Breast epithelium (tissue), 4 donors: ENCODE data around the gene NAA38. TPM values are rescaled to one million over a fixed set of nuclear protein-coding genes. Genes with fewer than 3 reads are reported as not detected.

Source experiments
- DNase-seq, 2 donors: peaks; one replicate each; pipeline ENCODE4 v3.0.0-alpha.2; 2019; ENCODE audit warnings: low spot score in 2 of 2
- H3K27ac ChIP-seq, 2 donors: fragments of 200-600 bp; sonication (generic) in 1 of 2; one replicate each; pipeline ENCODE4 v1.5.1; 2016 to 2019; ENCODE audit warnings: mild to moderate bottlenecking in 1 of 2
- H3K27me3 ChIP-seq, 2 donors: fragments of 200-600 bp; sonication (generic) in 1 of 2; one replicate each; pipeline versions ENCODE4 v1.5.1 to v1.6.0; 2017 to 2019; ENCODE audit warnings: control low read depth in 1 of 2, mild to moderate bottlenecking in 1 of 2
- H3K36me3 ChIP-seq: fragments of 200-600 bp; one replicate; pipeline ENCODE4 v1.5.1; 2019
- H3K4me1 ChIP-seq, 2 donors: fragments of 200-600 bp; sonication (generic); one replicate each; pipeline ENCODE4 v1.5.1; 2016 to 2019; ENCODE audit warnings: control low read depth in 1 of 2
- H3K4me3 ChIP-seq, 3 donors: fragments of 200-600 bp; sonication (generic); 1 replicate in 2 of 3; 2 replicates in 1 of 3; pipeline ENCODE4 v1.5.1; 2016 to 2019; ENCODE audit warnings: mild to moderate bottlenecking in 3 of 3, moderate library complexity in 2 of 3
- H3K9me3 ChIP-seq, 2 donors: fragments of 200-600 bp; sonication (generic) in 1 of 2; one replicate each; pipeline ENCODE4 v1.5.1; 2016 to 2019; ENCODE audit warnings: control low read depth in 1 of 2
- POLR2A ChIP-seq: fragments of 450-650 bp; IDR thresholded peaks from one replicate; pipeline ENCODE4 v1.6.1; 2016; ENCODE audit warnings: antibody characterized with exemption, mild to moderate bottlenecking, moderate library complexity
- POLR2AphosphoS5 ChIP-seq, 3 donors: sonication (generic); formaldehyde crosslinking; IDR thresholded peaks; one replicate each; pipeline ENCODE4 v1.6.1; 2017; ENCODE audit warnings: antibody characterized with exemption in 3 of 3
- intact Hi-C: fragments of 100-400 bp; cut with DNase I; formaldehyde crosslinking; loops from one replicate; pipeline ENCODE4 v1.15.1; 2023; ENCODE audit warnings: low total_unique reads
- total RNA-seq, 3 donors: library from RNA; depleted of rRNA; stranded (reverse); fragments of >200 nt; gene quantifications; one replicate each; pipeline ENCODE4 v1.1.0, GENCODE V29; 2016
- TF ChIP-seq, protein P1 (sequence below), 3 donors: fragments of 450-650 bp; IDR thresholded peaks; one replicate each; pipeline ENCODE4 v1.5.1; 2016 to 2017; ENCODE audit warnings: antibody characterized with exemption in 3 of 3, mild to moderate bottlenecking in 3 of 3, moderate library complexity in 3 of 3

NAA38 gene
- total RNA-seq, 3 donors from 2014 or later, result 84.7 to 92.4 (median 89.9) TPM

DNA sequence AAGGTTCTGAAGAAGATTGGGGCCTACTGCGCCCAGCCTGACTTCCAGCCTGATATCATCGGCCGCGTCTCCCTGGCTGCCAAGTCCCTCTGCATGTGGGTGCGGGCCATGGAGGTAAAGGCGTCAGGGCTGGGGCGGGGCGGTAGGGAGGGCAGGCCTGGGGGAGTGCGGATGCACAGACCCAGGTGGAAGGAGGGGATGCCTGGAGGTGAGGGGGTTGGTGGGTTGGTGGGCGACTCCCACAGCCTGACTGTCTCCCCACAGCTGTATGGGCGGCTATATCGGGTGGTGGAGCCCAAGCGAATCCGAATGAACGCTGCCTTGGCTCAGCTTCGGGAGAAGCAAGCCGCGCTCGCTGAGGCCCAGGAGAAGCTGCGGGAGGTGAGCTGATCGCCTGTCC lies 50.2 kb downstream of the NAA38 start:
- Histone ChIP-seq H3K4me1 (no peaks in the 10 kb centered on the region), H3K36me3 (no peaks in the 10 kb centered on the region), H3K4me3 (no peak overlapping the region), H3K27ac (no peak overlapping the region), H3K9me3 (no peaks in the 10 kb centered on the region), H3K27me3 (no peaks in the 10 kb centered on the region)
- DNase-seq, result no peak
- no peak for TF ChIP-seq POLR2AphosphoS5 (IDR thresholded peaks at IDR 0.05)
- TF ChIP-seq, protein P1, sequence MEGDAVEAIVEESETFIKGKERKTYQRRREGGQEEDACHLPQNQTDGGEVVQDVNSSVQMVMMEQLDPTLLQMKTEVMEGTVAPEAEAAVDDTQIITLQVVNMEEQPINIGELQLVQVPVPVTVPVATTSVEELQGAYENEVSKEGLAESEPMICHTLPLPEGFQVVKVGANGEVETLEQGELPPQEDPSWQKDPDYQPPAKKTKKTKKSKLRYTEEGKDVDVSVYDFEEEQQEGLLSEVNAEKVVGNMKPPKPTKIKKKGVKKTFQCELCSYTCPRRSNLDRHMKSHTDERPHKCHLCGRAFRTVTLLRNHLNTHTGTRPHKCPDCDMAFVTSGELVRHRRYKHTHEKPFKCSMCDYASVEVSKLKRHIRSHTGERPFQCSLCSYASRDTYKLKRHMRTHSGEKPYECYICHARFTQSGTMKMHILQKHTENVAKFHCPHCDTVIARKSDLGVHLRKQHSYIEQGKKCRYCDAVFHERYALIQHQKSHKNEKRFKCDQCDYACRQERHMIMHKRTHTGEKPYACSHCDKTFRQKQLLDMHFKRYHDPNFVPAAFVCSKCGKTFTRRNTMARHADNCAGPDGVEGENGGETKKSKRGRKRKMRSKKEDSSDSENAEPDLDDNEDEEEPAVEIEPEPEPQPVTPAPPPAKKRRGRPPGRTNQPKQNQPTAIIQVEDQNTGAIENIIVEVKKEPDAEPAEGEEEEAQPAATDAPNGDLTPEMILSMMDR (IDR thresholded peaks at IDR 0.05), result no peak
- TF ChIP-seq POLR2A, result no peak
- intact Hi-C loops, result loop anchor here (1.0 kb wide), 1 partner anchor 48 kb away; the partner anchor contains the start of gene TMEM88

Other genes starting within 250 kb of the NAA38 start
- gene FXR2, start 242.7 kb downstream of the NAA38 start, total RNA-seq, result 10 to 100 TPM; 22.8 to 33.9 (median 25.6) TPM
- gene SAT2, start 229.7 kb downstream of the NAA38 start, total RNA-seq, result 10 to 100 TPM; 52.5 to 78.4 (median 62.9) TPM
- gene SHBG, start 227.4 kb downstream of the NAA38 start, total RNA-seq, result under 1 TPM in 1 of 3 donors, not detected in 2; 0.16 TPM
- gene ATP1B2, start 206.6 kb downstream of the NAA38 start, total RNA-seq, result 1 to 10 TPM in 1 of 3 donors, under 1 TPM in 2; 0.16 to 1.2 (median 0.98) TPM
- gene TP53, start 170.1 kb downstream of the NAA38 start, total RNA-seq, result 10 to 100 TPM; 23.9 to 31.9 (median 24.2) TPM
- 1 to 10 TPM; 3.6 to 5.4 (median 4.2) TPM for gene WRAP53, start 169.1 kb downstream of the NAA38 start, total RNA-seq
- gene EFNB3, start 152.4 kb downstream of the NAA38 start, total RNA-seq, result 1 to 10 TPM in 2 of 3 donors, under 1 TPM in 1; 0.48 to 5.7 (median 3.3) TPM
- 1 to 10 TPM in 1 of 3 donors, under 1 TPM in 2; 0.16 to 1.5 (median 0.98) TPM for gene DNAH2, start 139.8 kb downstream of the NAA38 start, total RNA-seq
- 10 to 100 TPM in 2 of 3 donors, 1 to 10 TPM in 1; 6.4 to 89.7 (median 10.5) TPM for gene KDM6B, start 23.3 kb downstream of the NAA38 start, total RNA-seq
- 10 to 100 TPM in 1 of 3 donors, 1 to 10 TPM in 2; 4.8 to 21.0 (median 5.7) TPM for gene TMEM88, start 2.5 kb downstream of the NAA38 start, total RNA-seq
- gene CYB5D1, start 444 bp upstream of the NAA38 start, total RNA-seq, result 10 to 100 TPM in 2 of 3 donors, 1 to 10 TPM in 1; 8.2 to 20.5 (median 13.4) TPM
- gene CHD3, start 31.2 kb upstream of the NAA38 start, total RNA-seq, result 10 to 100 TPM; 47.5 to 99.0 (median 90.0) TPM
- 10 to 100 TPM in 1 of 3 donors, 1 to 10 TPM in 2; 4.6 to 19.5 (median 8.6) TPM for gene RNF227, start 58.7 kb upstream of the NAA38 start, total RNA-seq
- gene KCNAB3, start 72.3 kb upstream of the NAA38 start, total RNA-seq, result 1 to 10 TPM in 2 of 3 donors, under 1 TPM in 1; 0.48 to 1.5 (median 1.3) TPM
- gene TRAPPC1, start 74.4 kb upstream of the NAA38 start, total RNA-seq, result 10 to 100 TPM; 24.9 to 38.9 (median 37.7) TPM
- 10 to 100 TPM; 17.0 to 27.2 (median 23.9) TPM for gene CNTROB, start 74.6 kb upstream of the NAA38 start, total RNA-seq
- under 1 TPM in 1 of 3 donors, not detected in 2; 0.15 TPM for gene GUCY2D, start 145.1 kb upstream of the NAA38 start, total RNA-seq
- gene ALOX15B, start 181.5 kb upstream of the NAA38 start, total RNA-seq, result 10 to 100 TPM in 2 of 3 donors, 1 to 10 TPM in 1; 3.3 to 38.3 (median 12.3) TPM
- not detected for gene ALOX12B, start 230.2 kb upstream of the NAA38 start, total RNA-seq